HepG2 (cell line): ENCODE data around the gene RAD18. TPM values are rescaled to one million over a fixed set of nuclear protein-coding genes. Genes with fewer than 3 reads are reported as not detected.

ENCODE experiments used
- ARID5B ChIP-seq: IDR thresholded peaks from 2 replicates; pipeline ENCODE4 v1.4.0; 2020; ENCODE audit warnings: mild to moderate bottlenecking, missing genetic modification reagents
- ASH2L ChIP-seq: fragments of 300-600, 200-600 bp; sonication (generic); IDR thresholded peaks from 2 replicates; pipeline ENCODE4 v1.7.0; 2017; ENCODE audit warnings: low read depth, mild to moderate bottlenecking, moderate library complexity, mixed read lengths, low read length; ENCODE audit not compliant: insufficient read length
- ATF2 ChIP-seq: sonication (generic); formaldehyde crosslinking; IDR thresholded peaks from 2 replicates; pipeline ENCODE4 v1.4.0; 2020; ENCODE audit warnings: missing genetic modification reagents
- HINFP ChIP-seq: sonication (generic); formaldehyde crosslinking; IDR thresholded peaks from 2 replicates; pipeline ENCODE4 v1.4.0; 2020; ENCODE audit warnings: low read depth, mild to moderate bottlenecking, missing genetic modification reagents
- NFE2L2 ChIP-seq: fragments of 150-350 bp; IDR thresholded peaks from 2 replicates; pipeline ENCODE4 v1.6.1; 2014; ENCODE audit warnings: low read length
- SRY ChIP-seq: sonication (generic); formaldehyde crosslinking; IDR thresholded peaks from 2 replicates; pipeline ENCODE4 v1.8.0; 2022; ENCODE audit warnings: mild to moderate bottlenecking, missing genetic modification reagents
- YY1 ChIP-seq: IDR thresholded peaks from 2 replicates; pipeline ENCODE4 v1.6.1; 2011; ENCODE audit warnings: low read length, low read depth, moderate library complexity, mild to moderate bottlenecking; ENCODE audit not compliant: insufficient read depth, insufficient replicate concordance
- ZNF468 ChIP-seq: sonication (generic); formaldehyde crosslinking; IDR thresholded peaks from 2 replicates; pipeline ENCODE4 v1.8.0; 2022; ENCODE audit warnings: mild to moderate bottlenecking, moderate library complexity, missing genetic modification reagents
- ZNF574 ChIP-seq: sonication (generic); formaldehyde crosslinking; IDR thresholded peaks from 2 replicates; pipeline ENCODE4 v1.4.0; 2020; ENCODE audit warnings: missing genetic modification reagents
- ZNF761 ChIP-seq: sonication (generic); formaldehyde crosslinking; conservative IDR thresholded peaks from 2 replicates; pipeline ENCODE4 v1.4.0; 2020; ENCODE audit warnings: mild to moderate bottlenecking, missing genetic modification reagents
- polyA plus RNA-seq, 8 experiments: library from polyadenylated mRNA; depleted of rRNA in 3 of 8; stranded (reverse) in 7 of 8; unstranded in 1 of 8; fragments of >200 nt; fragmentation: Illumina TruSeq in 4 of 8; extraction: Trizol in 4 of 8; gene quantifications; 2 replicates each; pipeline versions ENCODE4 v1.2.1 to v1.2.3, GENCODE V29; 2011 to 2016; ENCODE audit warnings: low read depth in 4 of 8, missing spikeins in 1 of 8, mixed read lengths in 1 of 8; ENCODE audit not compliant: insufficient read depth in 1 of 8
- total RNA-seq, 5 experiments: library from RNA; depleted of rRNA; stranded (reverse); fragments of >200 nt; fragmentation: Illumina TruSeq; extraction: Trizol; gene quantifications; 2 replicates each; pipeline ENCODE4 v1.2.3, GENCODE V29; 2016; ENCODE audit warnings: low read depth in 1 of 5

Gene RAD18
- total and polyA plus RNA-seq, 2 of the 13 experiments (the other 11 are each of a cell fraction or from before 2014, with no cell fraction given), result 5.9 to 20.7 TPM

- TF ChIP-seq ZNF761 (CRISPR knock-in tag) (0 out of 2 replicates have a peak, but pooled peaks have one; percentile 60), NFE2L2 (no peak), SRY (CRISPR knock-in tag) (no peak), ASH2L (peak; percentile 63), ARID5B (CRISPR knock-in tag) (peak; percentile 83), YY1 (peak; percentile 38), HINFP (0 out of 2 replicates have a peak, but pooled peaks have one; percentile 41), ATF2 (CRISPR knock-in tag) (no peak), ZNF468 (CRISPR knock-in tag) (0 out of 2 replicates have a peak, but pooled peaks have one; percentile 38), ZNF574 (no peak)
Observed at GRCh38 chr3:8964436-8965370, 1.4 kb upstream of the RAD18 start (continued).
